Adrenal gland (tissue), 12 donors: Measurements from ENCODE around the gene TBL1Y. TPM values are rescaled to one million over a fixed set of nuclear protein-coding genes. Genes with fewer than 3 reads are reported as not detected.

Source experiments
- DNase-seq, 7 donors: peaks; one replicate each; pipeline ENCODE4 v3.0.0-alpha.2; 2019 to 2020
- H3K27ac ChIP-seq, 5 donors: fragments of 200-600 bp; sonication (generic) in 4 of 5; 1 replicate in 3 of 5; 2 replicates in 2 of 5; pipeline versions ENCODE4 v1.5.1 to v1.8.0; 2016 to 2020; ENCODE audit warnings: mild to moderate bottlenecking in 1 of 5
- H3K27me3 ChIP-seq: fragments of 200-600 bp; 2 replicates; pipeline ENCODE4 v1.8.0; 2021
- H3K36me3 ChIP-seq, 2 donors: fragments of 200-600 bp; replicated peaks in 1 of 2; 1 replicate in 1 of 2; 2 replicates in 1 of 2; pipeline versions ENCODE4 v1.5.1 to v1.8.0; 2018 to 2022
- H3K4me1 ChIP-seq, 2 donors: fragments of 200-600 bp; replicated peaks in 1 of 2; 1 replicate in 1 of 2; 2 replicates in 1 of 2; pipeline versions ENCODE4 v1.5.1 to v1.8.0; 2018 to 2021
- H3K4me3 ChIP-seq, 4 donors: fragments of 200-600 bp; sonication (generic) in 3 of 4; one replicate each; pipeline ENCODE4 v1.5.1; 2016 to 2018
- H3K9me3 ChIP-seq, 3 donors: fragments of 200-600 bp; sonication (generic) in 1 of 3; replicated peaks in 1 of 3; 1 replicate in 2 of 3; 2 replicates in 1 of 3; pipeline versions ENCODE4 v1.5.1 to v1.8.0; 2016 to 2021
- CTCF ChIP-seq, 6 experiments: fragments of 450-650 bp in 4 of 6; fragments of 200-600 bp in 2 of 6; sonication (generic) in 1 of 6; IDR thresholded peaks; 1 replicate in 5 of 6; 2 replicates in 1 of 6; pipeline versions ENCODE4 v1.5.1 to v1.8.0; 2016 to 2021; ENCODE audit warnings: antibody characterized with exemption in 6 of 6, mild to moderate bottlenecking in 2 of 6, moderate library complexity in 1 of 6
- POLR2A ChIP-seq, 2 donors: fragments of 450-650 bp; IDR thresholded peaks; one replicate each; pipeline ENCODE4 v1.6.1; 2017; ENCODE audit warnings: antibody characterized with exemption in 2 of 2, mild to moderate bottlenecking in 2 of 2, moderate library complexity in 1 of 2
- WGBS, 4 donors: extraction: QIAGEN DNeasy Blood & Tissue Kit in 2 of 4; methylation state at CpG; one replicate each; pipeline versions ENCODE4 v1.1.5 to v1.1.7; 2013 to 2017; 5-methylcytosine and 5-hydroxymethylcytosine counted together
- intact Hi-C, 2 donors: fragments of 100-400 bp; cut with DNase I; formaldehyde crosslinking; loops; one replicate each; pipeline versions ENCODE4 v1.14.1 to v1.15.0; 2022 to 2023
- polyA plus RNA-seq, 3 donors: library from polyadenylated mRNA; stranded (reverse); fragments of 200-250 nt in 2 of 3; fragments of 350-450 nt in 1 of 3; fragmentation: Illumina TruSeq in 1 of 3; extraction: RNeasy Lipid Tissue Mini Kit (QIAGEN cat#74804) in 1 of 3; gene quantifications; one replicate each; pipeline ENCODE4 v1.2.3, GENCODE V29; 2013 to 2014
- total RNA-seq, 9 donors: library from RNA; depleted of rRNA in 4 of 9; stranded (reverse); fragments of >200 nt in 4 of 9; fragments of 120-200 nt in 1 of 9; fragmentation: NEBNext Ultra II Directional in 1 of 9; extraction: Animal tissue kit (Norgen Biotek cat#: 25700) in 1 of 9; gene quantifications; one replicate each; pipeline versions ENCODE4 v1.1.0 to v1.2.4, GENCODE V29; 2013 to 2023
- donor health status: healthy with polysubstance abuse.
- donor health status: Bipolar disorder and iron deficiency.
- donor health status: DM: yes; HTN: yes; CAD: no.
- donor health status: DM: no; HTN: no; CAD: no.
- donor health status: DM: no; HTN: no; CAD: no.
- donor health status: DM: yes; HTN: yes; CAD: no.

The TBL1Y gene
- total and polyA plus RNA-seq, 12 donors = 0.15 to 0.78 TPM; not detected in 10

- 72 to 77% methylated on average over 4 to 6 of the region's 6 CpGs; no CpG with 5 or more reads in 2 of the 4 donors for WGBS, 4 donors
- intact Hi-C loops = no loop called here
- Histone ChIP-seq H3K27ac (no peak overlapping the region), H3K36me3 (no peaks in the 10 kb centered on the region), H3K4me1 (no peaks in the 10 kb centered on the region), H3K4me3 (no peak overlapping the region), H3K27me3 (no peaks in the 10 kb centered on the region), H3K9me3 (no peaks in the 10 kb centered on the region)
- DNase-seq = no peak
- TF ChIP-seq POLR2A (IDR thresholded peaks at IDR 0.05) (no peak), CTCF (IDR thresholded peaks at IDR 0.05) (no peak)
These were observed 98.3 kb downstream of the TBL1Y start for GRCh38 chrY:7008578-7009355.

GRCh38 chrY:7013051-7013450 lies 102.6 kb downstream of the TBL1Y start:
- WGBS, 4 donors = 77 to 92% methylated on average over 2 of the region's 2 CpGs; no CpG with 5 or more reads in 2 of the 4 donors
- Histone ChIP-seq H3K9me3 (no peaks in the 10 kb centered on the region), H3K27ac (no peak overlapping the region), H3K4me1 (no peaks in the 10 kb centered on the region), H3K36me3 (no peaks in the 10 kb centered on the region), H3K27me3 (no peaks in the 10 kb centered on the region), H3K4me3 (no peak overlapping the region)
- intact Hi-C loops = no loop called here
- no peak for DNase-seq
- TF ChIP-seq CTCF (IDR thresholded peaks at IDR 0.05) = no peak
- TF ChIP-seq POLR2A (IDR thresholded peaks at IDR 0.05) = no peak

GRCh38 chrY:7016521-7016920 lies 106.0 kb downstream of the TBL1Y start:
- Histone ChIP-seq H3K27me3 (no peaks in the 10 kb centered on the region), H3K9me3 (no peaks in the 10 kb centered on the region), H3K27ac (no peak overlapping the region), H3K36me3 (no peaks in the 10 kb centered on the region), H3K4me1 (no peaks in the 10 kb centered on the region), H3K4me3 (no peak overlapping the region)
- no peak for DNase-seq
- intact Hi-C loops = no loop called here
- TF ChIP-seq CTCF (IDR thresholded peaks at IDR 0.05) (no peak), POLR2A (IDR thresholded peaks at IDR 0.05) (no peak)
- WGBS, 4 donors = 68 to 80% methylated on average over 1 to 4 of the region's 4 CpGs; no CpG with 5 or more reads in 2 of the 4 donors

- Histone ChIP-seq H3K36me3 (no peaks in the 10 kb centered on the region), H3K27ac (no peak overlapping the region), H3K27me3 (no peaks in the 10 kb centered on the region), H3K4me3 (no peak overlapping the region), H3K9me3 (no peaks in the 10 kb centered on the region), H3K4me1 (no peaks in the 10 kb centered on the region)
- no peak for DNase-seq
- WGBS, 4 donors = 72 to 78% methylated on average over 6 of the region's 6 CpGs; no CpG with 5 or more reads in 2 of the 4 donors
- intact Hi-C loops = no loop called here
- TF ChIP-seq POLR2A (IDR thresholded peaks at IDR 0.05) (no peak), CTCF (IDR thresholded peaks at IDR 0.05) (no peak)
These were observed 107.0 kb downstream of the TBL1Y start for GRCh38 chrY:7017244-7018080.
